Testis (tissue), 3 donors: ENCODE results near the gene CCDC149. TPM values are rescaled to one million over a fixed set of nuclear protein-coding genes. Genes with fewer than 3 reads are reported as not detected.

ENCODE experiments used
- DNase-seq: peaks from one replicate; pipeline ENCODE4 v3.0.0-alpha.2; 2019
- H3K27ac ChIP-seq, 2 donors: fragments of 200-600 bp; sonication (generic); one replicate each; pipeline ENCODE4 v1.5.1; 2019
- H3K27me3 ChIP-seq: fragments of 200-600 bp; sonication (generic); one replicate; pipeline ENCODE4 v1.5.1; 2019
- H3K36me3 ChIP-seq: fragments of 200-600 bp; sonication (generic); one replicate; pipeline ENCODE4 v1.5.1; 2017; ENCODE audit warnings: low read depth; ENCODE audit errors: missing control alignments
- H3K4me1 ChIP-seq: fragments of 200-600 bp; sonication (generic); one replicate; pipeline ENCODE4 v1.5.1; 2019
- H3K4me3 ChIP-seq, 2 donors: fragments of 200-600 bp; sonication (generic); one replicate each; pipeline ENCODE4 v1.5.1; 2017 to 2019
- H3K9me3 ChIP-seq: fragments of 200-600 bp; sonication (generic); one replicate; pipeline ENCODE4 v1.5.1; 2017
- POLR2A ChIP-seq: fragments of 450-650 bp; IDR thresholded peaks from one replicate; pipeline ENCODE4 v1.6.1; 2017; ENCODE audit warnings: antibody characterized with exemption, mild to moderate bottlenecking, moderate library complexity
- WGBS, 2 donors: methylation state at CpG; one replicate each; pipeline ENCODE4 v1.1.5; 2018; 5-methylcytosine and 5-hydroxymethylcytosine counted together
- intact Hi-C: fragments of 100-400 bp; cut with DNase I; formaldehyde crosslinking; loops from one replicate; pipeline ENCODE4 v1.15.1; 2023; ENCODE audit warnings: low total_unique reads
- polyA plus RNA-seq: library from polyadenylated mRNA; stranded (reverse); fragments of 350-450 nt; fragmentation: Illumina TruSeq; extraction: RNeasy Lipid Tissue Mini Kit (QIAGEN cat#74804); gene quantifications from one replicate; pipeline ENCODE4 v1.2.3, GENCODE V29; 2014; ENCODE audit warnings: low read depth, low replicate concordance; ENCODE audit not compliant: insufficient read depth
- total RNA-seq, 2 donors: library from RNA; depleted of rRNA; stranded (reverse); fragments of >200 nt; gene quantifications; one replicate each; pipeline ENCODE4 v1.2.3, GENCODE V29; 2016
- TF ChIP-seq, protein P1 (sequence below), 3 experiments: fragments of 450-650 bp in 2 of 3; fragments of 200-600 bp in 1 of 3; sonication (generic) in 1 of 3; IDR thresholded peaks; one replicate each; pipeline ENCODE4 v1.5.1; 2016 to 2019; ENCODE audit warnings: antibody characterized with exemption in 3 of 3, mild to moderate bottlenecking in 2 of 3, moderate library complexity in 1 of 3

The CCDC149 gene
- total and polyA plus RNA-seq, 3 donors from 2014 or later = 9.4 to 17.2 (median 12.6) TPM

DNA sequence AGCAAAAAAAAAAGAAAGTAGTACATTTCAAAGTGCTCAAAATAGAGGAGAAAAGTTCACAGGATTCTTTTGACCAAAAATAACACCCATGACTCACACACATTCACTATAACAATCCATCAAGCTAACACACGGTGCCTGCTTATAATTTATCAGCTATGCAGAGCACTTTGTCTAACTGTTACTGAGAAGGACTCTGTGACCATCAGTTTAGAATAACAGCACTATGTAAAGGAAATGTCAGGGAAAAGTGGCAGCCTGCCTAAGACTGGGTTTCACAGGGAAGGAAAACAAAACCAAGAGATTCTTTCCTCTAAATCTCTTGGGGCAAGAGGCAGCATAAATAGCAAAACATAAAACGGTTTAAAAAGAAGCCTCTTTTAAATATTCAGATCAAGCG is 54.8 kb downstream of the CCDC149 start:
- intact Hi-C loops = no loop called here

DNA sequence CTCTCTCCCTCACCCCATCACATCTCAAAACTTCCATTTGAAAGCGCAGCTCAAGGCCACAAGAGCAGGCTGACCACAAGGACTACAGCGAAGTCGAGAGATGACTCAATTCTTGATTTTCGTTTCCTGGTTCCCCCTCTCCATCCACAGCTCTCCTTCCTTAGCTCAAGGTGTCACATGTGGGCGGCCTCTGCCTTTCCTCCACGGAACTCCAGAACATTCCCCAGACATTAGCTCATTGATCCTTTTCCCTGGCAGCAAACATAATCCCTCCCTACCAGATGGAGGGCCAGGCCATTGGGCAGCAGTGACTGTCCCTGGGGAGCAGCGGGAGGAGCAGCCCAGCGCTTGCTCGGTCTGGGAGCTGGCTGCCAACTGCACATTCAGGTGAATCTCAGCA is 56.3 kb downstream of the CCDC149 start:
- H3K4me1 ChIP-seq = no peaks in the 10 kb centered on the region
- WGBS, 2 donors = 76 to 82% methylated on average over 9 of the region's 9 CpGs
- no peak for TF ChIP-seq POLR2A
- TF ChIP-seq, protein P1, sequence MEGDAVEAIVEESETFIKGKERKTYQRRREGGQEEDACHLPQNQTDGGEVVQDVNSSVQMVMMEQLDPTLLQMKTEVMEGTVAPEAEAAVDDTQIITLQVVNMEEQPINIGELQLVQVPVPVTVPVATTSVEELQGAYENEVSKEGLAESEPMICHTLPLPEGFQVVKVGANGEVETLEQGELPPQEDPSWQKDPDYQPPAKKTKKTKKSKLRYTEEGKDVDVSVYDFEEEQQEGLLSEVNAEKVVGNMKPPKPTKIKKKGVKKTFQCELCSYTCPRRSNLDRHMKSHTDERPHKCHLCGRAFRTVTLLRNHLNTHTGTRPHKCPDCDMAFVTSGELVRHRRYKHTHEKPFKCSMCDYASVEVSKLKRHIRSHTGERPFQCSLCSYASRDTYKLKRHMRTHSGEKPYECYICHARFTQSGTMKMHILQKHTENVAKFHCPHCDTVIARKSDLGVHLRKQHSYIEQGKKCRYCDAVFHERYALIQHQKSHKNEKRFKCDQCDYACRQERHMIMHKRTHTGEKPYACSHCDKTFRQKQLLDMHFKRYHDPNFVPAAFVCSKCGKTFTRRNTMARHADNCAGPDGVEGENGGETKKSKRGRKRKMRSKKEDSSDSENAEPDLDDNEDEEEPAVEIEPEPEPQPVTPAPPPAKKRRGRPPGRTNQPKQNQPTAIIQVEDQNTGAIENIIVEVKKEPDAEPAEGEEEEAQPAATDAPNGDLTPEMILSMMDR (IDR thresholded peaks at IDR 0.05) = no peak
- H3K9me3 ChIP-seq = no peaks in the 10 kb centered on the region
- no peak overlapping the region for H3K27ac ChIP-seq
- no peaks in the 10 kb centered on the region for H3K27me3 ChIP-seq
- DNase-seq = no peak
- intact Hi-C loops = no loop called here
- no peak overlapping the region for H3K4me3 ChIP-seq
- no peaks in the 10 kb centered on the region for H3K36me3 ChIP-seq

More for the DNA sequence above, 54.8 kb downstream of the CCDC149 start:
- WGBS, 2 donors = 37 to 42% methylated on average over 3 of the region's 3 CpGs
- TF ChIP-seq, protein P1 (IDR thresholded peaks at IDR 0.05) = no peak
- TF ChIP-seq POLR2A = no peak
- Histone ChIP-seq H3K27me3 (no peaks in the 10 kb centered on the region), H3K4me1 (no peaks in the 10 kb centered on the region), H3K36me3 (no peaks in the 10 kb centered on the region), H3K27ac (no peak overlapping the region), H3K4me3 (no peak overlapping the region), H3K9me3 (no peaks in the 10 kb centered on the region)
- no peak for DNase-seq

GRCh38 chr4:24855741-24856140 is 57.1 kb downstream of the CCDC149 start:
- no peak for DNase-seq
- Histone ChIP-seq H3K36me3 (no peaks in the 10 kb centered on the region), H3K4me1 (no peaks in the 10 kb centered on the region), H3K9me3 (no peaks in the 10 kb centered on the region), H3K4me3 (no peak overlapping the region), H3K27ac (no peak overlapping the region), H3K27me3 (no peaks in the 10 kb centered on the region)
- TF ChIP-seq, protein P1 (IDR thresholded peaks at IDR 0.05) = no peak
- no peak for TF ChIP-seq POLR2A
- WGBS, 2 donors = 97% methylated on average over 2 of the region's 2 CpGs
- intact Hi-C loops = no loop called here

- Histone ChIP-seq H3K27me3 (no peaks in the 10 kb centered on the region), H3K36me3 (no peaks in the 10 kb centered on the region), H3K4me3 (no peak overlapping the region), H3K27ac (no peak overlapping the region), H3K4me1 (no peaks in the 10 kb centered on the region), H3K9me3 (no peaks in the 10 kb centered on the region)
- DNase-seq = no peak
- intact Hi-C loops = no loop called here
- no peak for TF ChIP-seq POLR2A
- TF ChIP-seq, protein P1 (IDR thresholded peaks at IDR 0.05) = no peak
- 88 to 91% methylated on average over 5 of the region's 5 CpGs for WGBS, 2 donors
Observed at GRCh38 chr4:24853142-24853541, 59.7 kb downstream of the CCDC149 start.

- intact Hi-C loops = no loop called here
- Histone ChIP-seq H3K9me3 (no peaks in the 10 kb centered on the region), H3K27me3 (no peaks in the 10 kb centered on the region), H3K4me3 (no peak overlapping the region), H3K36me3 (no peaks in the 10 kb centered on the region), H3K4me1 (no peaks in the 10 kb centered on the region), H3K27ac (no peak overlapping the region)
- TF ChIP-seq, protein P1 (IDR thresholded peaks at IDR 0.05) = no peak
- TF ChIP-seq POLR2A = no peak
- WGBS, 2 donors = 91 to 93% methylated on average over 1 of the region's 1 CpG
- no peak for DNase-seq
Observed at GRCh38 chr4:24850674-24851073, 62.2 kb downstream of the CCDC149 start.
